ENCODE measurements around the gene NRDC. TPM values are rescaled to one million over a fixed set of nuclear protein-coding genes. Genes with fewer than 3 reads are reported as not detected.

The NRDC gene
- total and polyA plus RNA-seq, 4 experiments from 2014 or later: 77.7 to 137 (median 117) TPM

GRCh38 chr1:51754666-51755065, 123.9 kb downstream of the NRDC start:
- H3K27me3 ChIP-seq (ENCODE audit: insufficient read depth, low read length): no peaks in the 10 kb centered on the region
- ChIA-PET CTCF (ENCODE audit: partially characterized antibody) (interaction anchor here (1.0 to 1.7 kb wide), 2 partner anchors 12 to 15 kb away, joined by 4 to 5 read pairs; no protein-coding TSS in a partner anchor), POLR2A (ENCODE audit: partially characterized antibody) (no interaction called here)
- H3K4me3 ChIP-seq (ENCODE audit: low read length in 2 of 2): no peak overlapping the region
- H3K27ac ChIP-seq (ENCODE audit: low read depth, low read length): no peak overlapping the region
- H3K27ac Mint-ChIP-seq: peak overlapping the region in 1 of 7 donors; percentile 75
- no peaks in the 10 kb centered on the region for H3K9me3 ChIP-seq (ENCODE audit: control insufficient read depth in 1 of 2, low read length in 2 of 2)
- H3K4me1 Mint-ChIP-seq: peaks cover 0 to 15% (median 2%) of the 10 kb centered on the region in 4 donors
- DNase-seq: no peak
- H3K27me3 Mint-ChIP-seq: no peaks in the 10 kb centered on the region
- peaks cover 10% of the 10 kb centered on the region for H3K36me3 ChIP-seq (ENCODE audit: insufficient read depth, low read length)
- intact Hi-C loops (cut with micrococcal nuclease): no loop called here
- H3K9me3 Mint-ChIP-seq: peaks cover 0 to 4% (median 0%) of the 10 kb centered on the region in 8 donors
- peaks cover 42 to 51% of the 10 kb centered on the region in 2 donors for H3K36me3 Mint-ChIP-seq
- H3K4me1 ChIP-seq (ENCODE audit: insufficient read depth, low read length): no peaks in the 10 kb centered on the region
- no peak overlapping the region for H3K4me3 Mint-ChIP-seq

- Mint-ChIP-seq H3K36me3 (peaks cover 39 to 49% of the 10 kb centered on the region in 2 donors), H3K27ac (peak overlapping the region in 1 of 7 donors; percentile 65), H3K9me3 (peaks cover 0 to 4% (median 0%) of the 10 kb centered on the region in 8 donors), H3K4me1 (peaks cover 0 to 13% (median 2%) of the 10 kb centered on the region in 4 donors), H3K27me3 (no peaks in the 10 kb centered on the region), H3K4me3 (no peak overlapping the region)
- intact Hi-C loops (cut with micrococcal nuclease): no loop called here
- Histone ChIP-seq H3K27ac (ENCODE audit: low read depth, low read length) (no peak overlapping the region), H3K36me3 (ENCODE audit: insufficient read depth, low read length) (peaks cover 10% of the 10 kb centered on the region), H3K9me3 (ENCODE audit: control insufficient read depth in 1 of 2, low read length in 2 of 2) (no peaks in the 10 kb centered on the region), H3K4me1 (ENCODE audit: insufficient read depth, low read length) (no peaks in the 10 kb centered on the region), H3K27me3 (ENCODE audit: insufficient read depth, low read length) (no peaks in the 10 kb centered on the region), H3K4me3 (ENCODE audit: low read length in 2 of 2) (no peak overlapping the region)
- ChIA-PET POLR2A (ENCODE audit: partially characterized antibody) (no interaction called here), CTCF (ENCODE audit: partially characterized antibody) (interaction anchor here (0.8 to 1.7 kb wide), 2 partner anchors 13 to 16 kb away, joined by 3 to 5 read pairs; no protein-coding TSS in a partner anchor)
- DNase-seq: no peak
Measured at GRCh38 chr1:51753969-51754368, 124.6 kb downstream of the NRDC start.

GRCh38 chr1:51752073-51752948, 126.2 kb downstream of the NRDC start:
- no peak for DNase-seq
- Histone ChIP-seq H3K27ac (ENCODE audit: low read depth, low read length) (no peak overlapping the region), H3K4me3 (ENCODE audit: low read length in 2 of 2) (no peak overlapping the region), H3K27me3 (ENCODE audit: insufficient read depth, low read length) (no peaks in the 10 kb centered on the region), H3K9me3 (ENCODE audit: control insufficient read depth in 1 of 2, low read length in 2 of 2) (no peaks in the 10 kb centered on the region), H3K4me1 (ENCODE audit: insufficient read depth, low read length) (no peaks in the 10 kb centered on the region), H3K36me3 (ENCODE audit: insufficient read depth, low read length) (peaks cover 10% of the 10 kb centered on the region)
- intact Hi-C loops (cut with micrococcal nuclease): no loop called here
- H3K36me3 Mint-ChIP-seq: peaks cover 45 to 53% of the 10 kb centered on the region in 2 donors
- CTCF ChIA-PET (ENCODE audit: partially characterized antibody): no interaction called here
- H3K4me3 Mint-ChIP-seq: no peak overlapping the region
- H3K27me3 Mint-ChIP-seq: no peaks in the 10 kb centered on the region
- POLR2A ChIA-PET (ENCODE audit: partially characterized antibody): interaction anchor here (0.6 kb wide), 1 partner anchor 112 kb away, joined by 4 read pairs; no protein-coding TSS in a partner anchor
- peaks cover 0 to 4% (median 0%) of the 10 kb centered on the region in 8 donors for H3K9me3 Mint-ChIP-seq
- H3K4me1 Mint-ChIP-seq: peaks cover 0 to 13% (median 2%) of the 10 kb centered on the region in 4 donors
- H3K27ac Mint-ChIP-seq: no peak overlapping the region

GRCh38 chr1:51750729-51751128, 127.8 kb downstream of the NRDC start:
- Histone ChIP-seq H3K27ac (ENCODE audit: low read depth, low read length) (no peak overlapping the region), H3K27me3 (ENCODE audit: insufficient read depth, low read length) (no peaks in the 10 kb centered on the region), H3K4me1 (ENCODE audit: insufficient read depth, low read length) (no peaks in the 10 kb centered on the region), H3K4me3 (ENCODE audit: low read length in 2 of 2) (no peak overlapping the region), H3K9me3 (ENCODE audit: control insufficient read depth in 1 of 2, low read length in 2 of 2) (no peaks in the 10 kb centered on the region), H3K36me3 (ENCODE audit: insufficient read depth, low read length) (peaks cover 10% of the 10 kb centered on the region)
- H3K9me3 Mint-ChIP-seq: peaks cover 0 to 4% (median 0%) of the 10 kb centered on the region in 8 donors
- POLR2A ChIA-PET (ENCODE audit: partially characterized antibody): no interaction called here
- H3K4me3 Mint-ChIP-seq: no peak overlapping the region
- intact Hi-C loops (cut with micrococcal nuclease): no loop called here
- no peak for DNase-seq
- no peak overlapping the region for H3K27ac Mint-ChIP-seq
- peaks cover 49 to 60% of the 10 kb centered on the region in 2 donors for H3K36me3 Mint-ChIP-seq
- peaks cover 0 to 11% (median 2%) of the 10 kb centered on the region in 4 donors for H3K4me1 Mint-ChIP-seq
- CTCF ChIA-PET (ENCODE audit: partially characterized antibody): interaction anchor here (2.0 kb wide), 1 partner anchor 18 kb away, joined by 6 read pairs; no protein-coding TSS in a partner anchor
- no peaks in the 10 kb centered on the region for H3K27me3 Mint-ChIP-seq

GRCh38 chr1:51750218-51750617, 128.3 kb downstream of the NRDC start:
- Histone ChIP-seq H3K36me3 (ENCODE audit: insufficient read depth, low read length) (peaks cover 10% of the 10 kb centered on the region), H3K4me1 (ENCODE audit: insufficient read depth, low read length) (no peaks in the 10 kb centered on the region), H3K27me3 (ENCODE audit: insufficient read depth, low read length) (no peaks in the 10 kb centered on the region), H3K9me3 (ENCODE audit: control insufficient read depth in 1 of 2, low read length in 2 of 2) (no peaks in the 10 kb centered on the region), H3K27ac (ENCODE audit: low read depth, low read length) (no peak overlapping the region), H3K4me3 (ENCODE audit: low read length in 2 of 2) (no peak overlapping the region)
- Mint-ChIP-seq H3K27ac (no peak overlapping the region), H3K9me3 (peaks cover 0 to 4% (median 0%) of the 10 kb centered on the region in 8 donors), H3K36me3 (peaks cover 45 to 55% of the 10 kb centered on the region in 2 donors), H3K27me3 (no peaks in the 10 kb centered on the region), H3K4me3 (no peak overlapping the region), H3K4me1 (peaks cover 0 to 9% (median under 1%) of the 10 kb centered on the region in 4 donors)
- intact Hi-C loops (cut with micrococcal nuclease): no loop called here
- ChIA-PET POLR2A (ENCODE audit: partially characterized antibody) (no interaction called here), CTCF (ENCODE audit: partially characterized antibody) (interaction anchor here (0.6 to 2.0 kb wide), 2 partner anchors 19 to 230 kb away, joined by 3 to 6 read pairs; no protein-coding TSS in a partner anchor)
- no peak for DNase-seq

GRCh38 chr1:51749151-51749550, 129.4 kb downstream of the NRDC start:
- Mint-ChIP-seq H3K4me1 (peaks cover 0 to 8% (median 5%) of the 10 kb centered on the region in 4 donors), H3K27ac (no peak overlapping the region), H3K27me3 (no peaks in the 10 kb centered on the region), H3K36me3 (peaks cover 40 to 50% of the 10 kb centered on the region in 2 donors), H3K9me3 (peaks cover 0 to 4% (median 0%) of the 10 kb centered on the region in 8 donors), H3K4me3 (no peak overlapping the region)
- Histone ChIP-seq H3K36me3 (ENCODE audit: insufficient read depth, low read length) (peaks cover 10% of the 10 kb centered on the region), H3K27me3 (ENCODE audit: insufficient read depth, low read length) (no peaks in the 10 kb centered on the region), H3K4me1 (ENCODE audit: insufficient read depth, low read length) (no peaks in the 10 kb centered on the region), H3K4me3 (ENCODE audit: low read length in 2 of 2) (no peak overlapping the region), H3K27ac (ENCODE audit: low read depth, low read length) (no peak overlapping the region), H3K9me3 (ENCODE audit: control insufficient read depth in 1 of 2, low read length in 2 of 2) (no peaks in the 10 kb centered on the region)
- CTCF ChIA-PET (ENCODE audit: partially characterized antibody): no interaction called here
- no peak for DNase-seq
- POLR2A ChIA-PET (ENCODE audit: partially characterized antibody): no interaction called here
- intact Hi-C loops (cut with micrococcal nuclease): no loop called here

GRCh38 chr1:51745304-51745570, 133.3 kb downstream of the NRDC start:
- Histone ChIP-seq H3K4me3 (ENCODE audit: low read length in 2 of 2) (no peak overlapping the region), H3K27me3 (ENCODE audit: insufficient read depth, low read length) (no peaks in the 10 kb centered on the region), H3K36me3 (ENCODE audit: insufficient read depth, low read length) (no peaks in the 10 kb centered on the region), H3K4me1 (ENCODE audit: insufficient read depth, low read length) (no peaks in the 10 kb centered on the region), H3K9me3 (ENCODE audit: control insufficient read depth in 1 of 2, low read length in 2 of 2) (no peaks in the 10 kb centered on the region), H3K27ac (ENCODE audit: low read depth, low read length) (no peak overlapping the region)
- H3K27me3 Mint-ChIP-seq: no peaks in the 10 kb centered on the region
- intact Hi-C loops (cut with micrococcal nuclease): no loop called here
- H3K4me3 Mint-ChIP-seq: no peak overlapping the region
- H3K4me1 Mint-ChIP-seq: peaks cover 0 to 12% (median 8%) of the 10 kb centered on the region in 4 donors
- H3K9me3 Mint-ChIP-seq: peaks cover 0 to 1% (median 0%) of the 10 kb centered on the region in 8 donors
- ChIA-PET CTCF (ENCODE audit: partially characterized antibody) (no interaction called here), POLR2A (ENCODE audit: partially characterized antibody) (no interaction called here)
- H3K27ac Mint-ChIP-seq: peak overlapping the region in 2 of 7 donors; percentile 6 to 42
- DNase-seq: no peak
- H3K36me3 Mint-ChIP-seq: peaks cover 18 to 26% of the 10 kb centered on the region in 2 donors

Data from CD4-positive, alpha-beta memory T cell (primary cell).